Glutamatergic neuron (in vitro differentiated cells): Measurements from ENCODE around the gene LAMB4. TPM values are rescaled to one million over a fixed set of nuclear protein-coding genes. Genes with fewer than 3 reads are reported as not detected.

Experiments
- DNase-seq: peaks from one replicate; pipeline ENCODE4 v3.0.0; 2022
- H3K27ac Mint-ChIP-seq: one replicate; pipeline ENCODE4 v1.8.0; 2020; ENCODE audit warnings: mild to moderate bottlenecking, mixed read lengths, inconsistent platforms; ENCODE audit not compliant: unreplicated experiment
- H3K27me3 Mint-ChIP-seq: one replicate; pipeline ENCODE4 v1.8.0; 2020; ENCODE audit warnings: mild to moderate bottlenecking, moderate library complexity, mixed read lengths, inconsistent platforms; ENCODE audit not compliant: unreplicated experiment
- H3K36me3 Mint-ChIP-seq: one replicate; pipeline ENCODE4 v1.8.0; 2020; ENCODE audit warnings: mild to moderate bottlenecking, mixed read lengths, inconsistent platforms; ENCODE audit not compliant: unreplicated experiment
- H3K4me1 Mint-ChIP-seq: one replicate; pipeline ENCODE4 v1.8.0; 2020; ENCODE audit warnings: mild to moderate bottlenecking, low read depth, mixed read lengths, inconsistent platforms; ENCODE audit not compliant: unreplicated experiment
- H3K4me3 Mint-ChIP-seq: one replicate; pipeline ENCODE4 v1.8.0; 2020; ENCODE audit warnings: mild to moderate bottlenecking, mixed read lengths, inconsistent platforms; ENCODE audit not compliant: unreplicated experiment
- H3K9me3 Mint-ChIP-seq: one replicate; pipeline ENCODE4 v1.8.0; 2020; ENCODE audit warnings: mild to moderate bottlenecking, moderate library complexity, mixed read lengths, inconsistent platforms; ENCODE audit not compliant: unreplicated experiment
- total RNA-seq: library from RNA; stranded (reverse); fragmentation: NEBNext Ultra II Directional; extraction: Animal tissue kit (Norgen Biotek cat#: 25700); gene quantifications from one replicate; pipeline ENCODE4 v1.2.1, GENCODE V29; 2021; ENCODE audit not compliant: unreplicated experiment
- TF ChIP-seq, protein P1 (sequence below): fragments of 200-600 bp; sonication (generic); IDR thresholded peaks from one replicate; pipeline ENCODE4 v1.5.0; 2021; ENCODE audit not compliant: partially characterized antibody, unreplicated experiment

The LAMB4 gene
- total RNA-seq, 1 donor from 2014 or later = not detected

DNA sequence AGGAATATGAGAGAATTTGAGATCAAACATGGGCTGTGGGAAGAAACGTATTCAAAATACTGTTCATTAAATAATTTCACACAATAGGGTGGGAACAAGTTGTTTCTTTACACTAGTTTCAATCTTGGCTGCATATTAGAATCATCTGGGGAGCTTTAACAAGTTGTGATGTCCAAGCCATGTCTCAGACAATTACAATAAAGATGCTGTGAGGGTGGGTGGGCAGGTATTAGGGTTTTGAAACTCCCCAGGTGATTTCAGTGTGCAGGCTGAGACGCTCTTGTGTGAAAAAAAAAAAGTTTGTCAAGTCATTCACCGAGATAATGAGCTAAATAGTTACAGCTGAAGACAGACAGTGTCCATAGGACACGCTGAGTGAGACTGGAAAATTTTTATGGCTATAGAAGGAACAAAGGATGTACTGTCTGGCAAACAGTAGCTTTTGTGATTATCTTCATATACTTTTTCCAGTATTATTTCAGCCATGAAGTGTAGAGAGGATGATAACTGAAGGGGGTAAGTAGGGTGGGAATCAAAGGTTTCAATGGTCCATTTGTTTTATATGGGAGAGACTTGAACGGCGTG is 12.6 kb upstream of the LAMB4 start:
- H3K36me3 Mint-ChIP-seq = peaks cover 4% of the 10 kb centered on the region
- H3K4me3 Mint-ChIP-seq = no peak overlapping the region
- peaks cover 1% of the 10 kb centered on the region for H3K27me3 Mint-ChIP-seq
- peaks cover 2% of the 10 kb centered on the region for H3K9me3 Mint-ChIP-seq
- TF ChIP-seq, protein P1, sequence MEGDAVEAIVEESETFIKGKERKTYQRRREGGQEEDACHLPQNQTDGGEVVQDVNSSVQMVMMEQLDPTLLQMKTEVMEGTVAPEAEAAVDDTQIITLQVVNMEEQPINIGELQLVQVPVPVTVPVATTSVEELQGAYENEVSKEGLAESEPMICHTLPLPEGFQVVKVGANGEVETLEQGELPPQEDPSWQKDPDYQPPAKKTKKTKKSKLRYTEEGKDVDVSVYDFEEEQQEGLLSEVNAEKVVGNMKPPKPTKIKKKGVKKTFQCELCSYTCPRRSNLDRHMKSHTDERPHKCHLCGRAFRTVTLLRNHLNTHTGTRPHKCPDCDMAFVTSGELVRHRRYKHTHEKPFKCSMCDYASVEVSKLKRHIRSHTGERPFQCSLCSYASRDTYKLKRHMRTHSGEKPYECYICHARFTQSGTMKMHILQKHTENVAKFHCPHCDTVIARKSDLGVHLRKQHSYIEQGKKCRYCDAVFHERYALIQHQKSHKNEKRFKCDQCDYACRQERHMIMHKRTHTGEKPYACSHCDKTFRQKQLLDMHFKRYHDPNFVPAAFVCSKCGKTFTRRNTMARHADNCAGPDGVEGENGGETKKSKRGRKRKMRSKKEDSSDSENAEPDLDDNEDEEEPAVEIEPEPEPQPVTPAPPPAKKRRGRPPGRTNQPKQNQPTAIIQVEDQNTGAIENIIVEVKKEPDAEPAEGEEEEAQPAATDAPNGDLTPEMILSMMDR = no peak
- DNase-seq = no peak
- H3K27ac Mint-ChIP-seq = no peak overlapping the region
- H3K4me1 Mint-ChIP-seq = peaks cover 3% of the 10 kb centered on the region

GRCh38 chr7:108142180-108142579 is 12.0 kb upstream of the LAMB4 start:
- H3K27ac Mint-ChIP-seq = no peak overlapping the region
- H3K4me3 Mint-ChIP-seq = no peak overlapping the region

GRCh38 chr7:108140671-108141070 is 10.5 kb upstream of the LAMB4 start:
- Mint-ChIP-seq H3K36me3 (peaks cover 9% of the 10 kb centered on the region), H3K27me3 (peaks cover 1% of the 10 kb centered on the region), H3K9me3 (peaks cover 2% of the 10 kb centered on the region), H3K4me1 (no peaks in the 10 kb centered on the region), H3K27ac (no peak overlapping the region), H3K4me3 (no peak overlapping the region)
- TF ChIP-seq, protein P1 = no peak
- no peak for DNase-seq

More at GRCh38 chr7:108142180-108142579, 12.0 kb upstream of the LAMB4 start:
- Mint-ChIP-seq H3K4me1 (peaks cover 3% of the 10 kb centered on the region), H3K9me3 (peaks cover 2% of the 10 kb centered on the region), H3K27me3 (peaks cover 1% of the 10 kb centered on the region), H3K36me3 (peaks cover 9% of the 10 kb centered on the region)
- DNase-seq = no peak
- TF ChIP-seq, protein P1 = no peak

DNA sequence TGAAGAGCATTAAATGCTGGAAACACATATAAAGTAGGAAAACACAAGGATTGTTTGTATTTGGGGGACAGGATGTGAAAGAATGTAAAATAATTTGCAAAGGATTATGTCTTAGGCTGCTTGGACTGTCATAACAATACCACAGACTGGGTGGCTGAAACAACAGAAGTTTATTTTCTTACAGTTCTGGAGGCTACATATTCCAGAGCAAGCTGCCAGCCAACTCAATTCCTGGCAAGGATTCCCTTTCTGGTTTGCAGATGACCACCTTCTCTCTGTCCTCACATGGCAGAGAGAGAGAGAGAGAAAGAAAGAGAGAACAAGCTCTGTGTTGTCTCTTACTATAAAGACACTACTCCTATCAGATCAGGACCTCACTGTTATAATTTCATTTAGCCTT is 8.8 kb upstream of the LAMB4 start:
- no peak overlapping the region for H3K27ac Mint-ChIP-seq
- H3K4me3 Mint-ChIP-seq = no peak overlapping the region

DNA sequence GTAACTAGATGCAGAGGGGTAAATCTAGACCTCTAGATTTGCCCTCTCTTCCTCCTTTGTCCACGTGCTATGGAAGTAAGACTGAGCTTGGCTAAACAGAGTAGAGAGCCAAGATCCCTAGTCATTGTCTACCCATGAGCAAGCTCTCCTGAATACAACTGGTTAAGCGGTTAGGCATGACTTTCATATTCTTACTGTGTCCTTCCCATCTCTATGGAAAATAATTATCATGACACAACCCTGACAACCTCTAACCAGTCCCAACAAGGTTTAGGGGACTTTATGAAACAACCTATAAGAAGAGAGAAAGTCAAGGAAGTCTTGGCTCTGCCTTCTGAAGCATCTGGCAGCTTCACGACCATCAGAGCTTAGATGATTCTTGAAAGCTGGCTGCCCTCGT is 7.8 kb upstream of the LAMB4 start:
- Mint-ChIP-seq H3K4me1 (no peaks in the 10 kb centered on the region), H3K27me3 (no peaks in the 10 kb centered on the region), H3K36me3 (peaks cover 6% of the 10 kb centered on the region), H3K27ac (no peak overlapping the region), H3K9me3 (no peaks in the 10 kb centered on the region), H3K4me3 (no peak overlapping the region)
- no peak for DNase-seq
- TF ChIP-seq, protein P1 = no peak

More for the DNA sequence above, 8.8 kb upstream of the LAMB4 start:
- Mint-ChIP-seq H3K27me3 (peaks cover 1% of the 10 kb centered on the region), H3K9me3 (peaks cover 2% of the 10 kb centered on the region), H3K36me3 (peaks cover 9% of the 10 kb centered on the region), H3K4me1 (no peaks in the 10 kb centered on the region)
- TF ChIP-seq, protein P1 = no peak
- DNase-seq = no peak
